Prostate gland (tissue), 2 donors: Measurements from ENCODE around the gene SGSH.

Experiments used
- POLR2A ChIP-seq: fragments of 450-650 bp; IDR thresholded peaks from one replicate; pipeline ENCODE4 v1.6.1; 2016; ENCODE audit warnings: antibody characterized with exemption, mild to moderate bottlenecking
- TF ChIP-seq, protein P1 (sequence below), 4 experiments: fragments of 200-600 bp in 2 of 4; fragments of 450-650 bp in 2 of 4; sonication (generic) in 2 of 4; IDR thresholded peaks; 1 replicate in 3 of 4; 2 replicates in 1 of 4; pipeline ENCODE4 v1.5.1; 2016 to 2019; ENCODE audit warnings: antibody characterized with exemption in 4 of 4, mild to moderate bottlenecking in 2 of 4, moderate library complexity in 2 of 4

DNA sequence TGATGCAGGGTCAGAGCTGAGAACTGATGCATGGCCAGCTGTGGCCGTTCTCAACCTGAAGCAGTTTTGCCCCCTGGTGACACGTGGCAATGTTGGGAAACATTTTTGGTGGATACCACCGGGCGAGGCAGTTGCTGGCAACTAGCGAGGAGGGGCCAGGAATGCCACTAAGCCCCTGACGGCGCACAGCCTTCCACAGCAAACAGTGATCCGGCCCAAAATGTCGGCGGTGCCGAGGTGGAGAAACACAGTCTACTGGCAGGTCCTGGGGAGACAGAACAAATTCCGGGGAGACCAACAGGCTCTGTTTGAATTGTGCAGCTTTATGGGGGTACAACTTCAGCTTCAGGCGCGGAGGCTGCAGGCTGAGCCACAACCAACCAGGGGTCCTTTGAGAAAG, 8.3 kb upstream of the SGSH start:
- TF ChIP-seq, protein P1, sequence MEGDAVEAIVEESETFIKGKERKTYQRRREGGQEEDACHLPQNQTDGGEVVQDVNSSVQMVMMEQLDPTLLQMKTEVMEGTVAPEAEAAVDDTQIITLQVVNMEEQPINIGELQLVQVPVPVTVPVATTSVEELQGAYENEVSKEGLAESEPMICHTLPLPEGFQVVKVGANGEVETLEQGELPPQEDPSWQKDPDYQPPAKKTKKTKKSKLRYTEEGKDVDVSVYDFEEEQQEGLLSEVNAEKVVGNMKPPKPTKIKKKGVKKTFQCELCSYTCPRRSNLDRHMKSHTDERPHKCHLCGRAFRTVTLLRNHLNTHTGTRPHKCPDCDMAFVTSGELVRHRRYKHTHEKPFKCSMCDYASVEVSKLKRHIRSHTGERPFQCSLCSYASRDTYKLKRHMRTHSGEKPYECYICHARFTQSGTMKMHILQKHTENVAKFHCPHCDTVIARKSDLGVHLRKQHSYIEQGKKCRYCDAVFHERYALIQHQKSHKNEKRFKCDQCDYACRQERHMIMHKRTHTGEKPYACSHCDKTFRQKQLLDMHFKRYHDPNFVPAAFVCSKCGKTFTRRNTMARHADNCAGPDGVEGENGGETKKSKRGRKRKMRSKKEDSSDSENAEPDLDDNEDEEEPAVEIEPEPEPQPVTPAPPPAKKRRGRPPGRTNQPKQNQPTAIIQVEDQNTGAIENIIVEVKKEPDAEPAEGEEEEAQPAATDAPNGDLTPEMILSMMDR (IDR thresholded peaks at IDR 0.05) = no peak
- no peak for TF ChIP-seq POLR2A
